H9 (cell line): Measurements from ENCODE around the gene PPP1R16B. TPM values are rescaled to one million over a fixed set of nuclear protein-coding genes. Genes with fewer than 3 reads are reported as not detected.

ENCODE experiments used
- DNase-seq: peaks from one replicate; pipeline ENCODE4 v3.0.0-alpha.2; 2017
- H2AFZ ChIP-seq: one replicate; pipeline ENCODE4 v1.6.1; 2013; ENCODE audit warnings: mild to moderate bottlenecking, low read length, control low read depth, moderate library complexity
- H2AK5ac ChIP-seq: 2 replicates; pipeline ENCODE4 v1.6.1; 2013; ENCODE audit warnings: low read length, control low read depth, mixed read lengths; ENCODE audit not compliant: insufficient read length
- H2BK120ac ChIP-seq: one replicate; pipeline ENCODE4 v1.6.1; 2013; ENCODE audit warnings: low read depth, mild to moderate bottlenecking, low read length, control low read depth, inconsistent platforms; ENCODE audit not compliant: poor library complexity, severe bottlenecking
- H2BK12ac ChIP-seq: 2 replicates; pipeline ENCODE4 v1.6.1; 2013; ENCODE audit warnings: low read length, control low read depth, mixed read lengths, low read depth; ENCODE audit not compliant: insufficient read length
- H2BK15ac ChIP-seq: 2 replicates; pipeline ENCODE4 v1.6.1; 2013; ENCODE audit warnings: low read depth, low read length, control low read depth
- H2BK20ac ChIP-seq: one replicate; pipeline ENCODE4 v1.6.1; 2013; ENCODE audit warnings: low read depth, mild to moderate bottlenecking, low read length, control low read depth, inconsistent platforms; ENCODE audit not compliant: poor library complexity, severe bottlenecking
- H2BK5ac ChIP-seq: 2 replicates; pipeline ENCODE4 v1.6.1; 2013; ENCODE audit warnings: low read length, control low read depth, mixed read lengths; ENCODE audit not compliant: insufficient read length
- H3K14ac ChIP-seq: 2 replicates; pipeline ENCODE4 v1.6.1; 2013; ENCODE audit warnings: low read length, control low read depth; ENCODE audit not compliant: insufficient read depth
- H3K18ac ChIP-seq: 2 replicates; pipeline ENCODE4 v1.6.1; 2013; ENCODE audit warnings: low read depth, mild to moderate bottlenecking, mixed read lengths, low read length, control low read depth; ENCODE audit not compliant: insufficient read length
- H3K23ac ChIP-seq: 2 replicates; pipeline ENCODE4 v1.6.1; 2013; ENCODE audit warnings: low read length, control low read depth, mixed read lengths, low read depth; ENCODE audit not compliant: insufficient read length
- H3K23me2 ChIP-seq: 2 replicates; pipeline ENCODE4 v1.6.1; 2013; ENCODE audit warnings: low read depth, mild to moderate bottlenecking, mixed read lengths, low read length, control low read depth; ENCODE audit not compliant: insufficient read length, poor library complexity, severe bottlenecking
- H3K27ac ChIP-seq: 2 replicates; pipeline ENCODE4 v1.5.1; 2013; ENCODE audit warnings: low read length, control low read depth, mixed read lengths, low read depth; ENCODE audit not compliant: insufficient read length
- H3K27me3 ChIP-seq: 2 replicates; pipeline ENCODE4 v1.6.1; 2013; ENCODE audit warnings: low read length, control low read depth, inconsistent platforms; ENCODE audit not compliant: insufficient read depth
- H3K4ac ChIP-seq: 2 replicates; pipeline ENCODE4 v1.6.1; 2013; ENCODE audit warnings: low read depth, mild to moderate bottlenecking, control low read depth, inconsistent platforms, low read length, moderate library complexity
- H3K4me1 ChIP-seq: 2 replicates; pipeline ENCODE4 v1.6.1; 2013; ENCODE audit warnings: low read length, control low read depth, inconsistent platforms; ENCODE audit not compliant: insufficient read depth
- H3K4me2 ChIP-seq: 2 replicates; pipeline ENCODE4 v1.6.1; 2013; ENCODE audit warnings: low read length, control low read depth, mixed read lengths; ENCODE audit not compliant: insufficient read length, insufficient read depth
- H3K56ac ChIP-seq: 2 replicates; pipeline ENCODE4 v1.6.1; 2013; ENCODE audit warnings: low read depth, mild to moderate bottlenecking, mixed read lengths, low read length, control low read depth; ENCODE audit not compliant: insufficient read length
- H3K79me1 ChIP-seq: 2 replicates; pipeline ENCODE4 v1.6.1; 2013; ENCODE audit warnings: low read depth, mild to moderate bottlenecking, moderate library complexity, low read length, control low read depth, inconsistent platforms; ENCODE audit not compliant: insufficient read depth, poor library complexity, severe bottlenecking
- H3K79me2 ChIP-seq: 2 replicates; pipeline ENCODE4 v1.6.1; 2013; ENCODE audit warnings: low read length, control low read depth, inconsistent platforms; ENCODE audit not compliant: insufficient read depth
- H3K9ac ChIP-seq: 2 replicates; pipeline ENCODE4 v1.6.1; 2013; ENCODE audit warnings: low read length, control low read depth, mixed read lengths; ENCODE audit not compliant: insufficient read length; ENCODE audit errors: extremely low read depth
- H3K9me3 ChIP-seq: one replicate; pipeline ENCODE4 v1.6.1; 2013; ENCODE audit warnings: low read depth, low read length, inconsistent platforms; ENCODE audit not compliant: control insufficient read depth
- H3T11ph ChIP-seq: one replicate; pipeline ENCODE4 v1.6.1; 2013; ENCODE audit warnings: mild to moderate bottlenecking, low read length, control low read depth, inconsistent platforms
- H4K20me1 ChIP-seq: one replicate; pipeline ENCODE4 v1.6.1; 2013; ENCODE audit not compliant: control insufficient read depth, insufficient read length, insufficient read depth
- H4K5ac ChIP-seq: 2 replicates; pipeline ENCODE4 v1.6.1; 2013; ENCODE audit warnings: low read depth, mild to moderate bottlenecking, mixed read lengths, low read length, control low read depth; ENCODE audit not compliant: insufficient read length
- H4K8ac ChIP-seq: replicated peaks from 2 replicates; pipeline ENCODE4 v1.6.1; 2013; ENCODE audit warnings: low read length, control low read depth, mixed read lengths, low read depth; ENCODE audit not compliant: insufficient read length
- H4K91ac ChIP-seq: 2 replicates; pipeline ENCODE4 v1.6.1; 2013; ENCODE audit warnings: low read depth, mild to moderate bottlenecking, moderate library complexity, mixed read lengths, low read length, control low read depth; ENCODE audit not compliant: insufficient read length
- H3K27ac Mint-ChIP-seq, 3 experiments: 2 replicates in 2 of 3; 3 replicates in 1 of 3; pipeline ENCODE4 v1.8.0; 2020 to 2021; ENCODE audit warnings: mixed read lengths in 3 of 3, mild to moderate bottlenecking in 1 of 3, moderate library complexity in 1 of 3
- H3K27me3 Mint-ChIP-seq: 2 replicates; pipeline ENCODE4 v1.8.0; 2021; ENCODE audit warnings: low read depth, mild to moderate bottlenecking, moderate library complexity, mixed read lengths
- H3K36me3 Mint-ChIP-seq, 3 experiments: 2 replicates in 2 of 3; 3 replicates in 1 of 3; pipeline ENCODE4 v1.8.0; 2020 to 2021; ENCODE audit warnings: low read depth in 3 of 3, mixed read lengths in 3 of 3; ENCODE audit not compliant: insufficient read depth in 1 of 3
- H3K4me1 Mint-ChIP-seq, 2 experiments: 2 replicates each; pipeline ENCODE4 v1.8.0; 2020; ENCODE audit warnings: mixed read lengths in 2 of 2
- H3K4me3 Mint-ChIP-seq, 2 experiments: 2 replicates in 1 of 2; 3 replicates in 1 of 2; pipeline ENCODE4 v1.8.0; 2020 to 2021; ENCODE audit warnings: mild to moderate bottlenecking in 2 of 2, mixed read lengths in 2 of 2, moderate library complexity in 1 of 2
- H3K9me3 Mint-ChIP-seq, 2 experiments: 2 replicates in 1 of 2; 3 replicates in 1 of 2; pipeline ENCODE4 v1.8.0; 2020; ENCODE audit warnings: mild to moderate bottlenecking in 2 of 2, mixed read lengths in 2 of 2, moderate library complexity in 1 of 2
- CTCF ChIP-seq: fragments of 200-600 bp; sonication (generic); conservative IDR thresholded peaks from 3 replicates; pipeline ENCODE4 v1.8.0; 2021; ENCODE audit warnings: antibody characterized with exemption, mild to moderate bottlenecking
- WGBS: extraction: QIAGEN DNeasy Blood & Tissue Kit; methylation state at CpG from one replicate; pipeline ENCODE4 v1.1.7; 2013; ENCODE audit warnings: missing lambda C conversion rate, low lambda C conversion rate, mixed read lengths; ENCODE audit not compliant: insufficient read length; ENCODE audit errors: extremely low coverage; 5-methylcytosine and 5-hydroxymethylcytosine counted together
- total RNA-seq: library from RNA; stranded (reverse); gene quantifications from 2 replicates; pipeline ENCODE4 v1.2.1, GENCODE V29; 2021

PPP1R16B gene
- total RNA-seq, 1 experiment from 2014 or later, result 8.2 TPM

- Histone ChIP-seq H3K79me1 (no peaks in the 10 kb centered on the region), H3K9ac (peak within 1 kb of the TSS; percentile 97), H3K27ac (peak within 1 kb of the TSS; percentile 55), H2AK5ac (no peak within 1 kb of the TSS), H3K23me2 (no peaks in the 10 kb centered on the region), H3K4ac (no peak within 1 kb of the TSS; the same call in 1 of the 2 replicates), H4K91ac (no peak within 1 kb of the TSS), H3K14ac (peak within 1 kb of the TSS; percentile 99), H3K27me3 (no peaks in the 10 kb centered on the region), H4K5ac (peak within 1 kb of the TSS; percentile 85), H2BK12ac (peak within 1 kb of the TSS; percentile 43), H4K8ac (peak within 1 kb of the TSS; percentile 63), H4K20me1 (no peaks in the 10 kb centered on the region), H3K4me2 (peak within 1 kb of the TSS; percentile 87), H3K9me3 (no peaks in the 10 kb centered on the region), H3T11ph (no peak within 1 kb of the TSS), H3K79me2 (peaks cover 9% of the 10 kb centered on the region; the same call in 1 of the 2 replicates), H3K4me1 (no peaks in the 10 kb centered on the region; the same call in 1 of the 2 replicates), H2AFZ (no peak within 1 kb of the TSS), H3K23ac (no peak within 1 kb of the TSS), H2BK5ac (peak within 1 kb of the TSS; percentile 47), H2BK15ac (no peak within 1 kb of the TSS), H2BK20ac (no peak within 1 kb of the TSS), H3K18ac (peak within 1 kb of the TSS; percentile 95), H2BK120ac (peak within 1 kb of the TSS; percentile 52), H3K56ac (peak within 1 kb of the TSS; percentile 88)
- DNase-seq, result peak; percentile 97
- no peaks in the 10 kb centered on the region; a peak in 1 of 5 replicates for H3K9me3 Mint-ChIP-seq
- H3K27ac Mint-ChIP-seq, result peak within 1 kb of the TSS; percentile 99
- peaks cover 4 to 10% (median 6%) of the 10 kb centered on the region in 3 experiments; a peak in 5 of 7 replicates for H3K36me3 Mint-ChIP-seq
- no peak for TF ChIP-seq CTCF
- H3K4me1 Mint-ChIP-seq, result peaks cover 21 to 29% of the 10 kb centered on the region in 2 experiments
- no peaks in the 10 kb centered on the region; the same call in 1 of the 2 replicates for H3K27me3 Mint-ChIP-seq
- peak within 1 kb of the TSS; percentile 95 to 99 for H3K4me3 Mint-ChIP-seq
- no CpG with 5 or more reads among the region's 70 CpGs for WGBS
Observed at GRCh38 chr20:38962044-38962927, 156.8 kb downstream of the PPP1R16B start, which contains the start of gene DHX35. TSS of gene DHX35 (plus strand) at chr20:38962344. CDS start at chr20:38962368, 24 bp downstream.
